ENCODE measurements around the gene ABHD4.

GRCh38 chr14:22660654-22661053 lies 62.6 kb downstream of the ABHD4 start:
- TF ChIP-seq, protein P1, sequence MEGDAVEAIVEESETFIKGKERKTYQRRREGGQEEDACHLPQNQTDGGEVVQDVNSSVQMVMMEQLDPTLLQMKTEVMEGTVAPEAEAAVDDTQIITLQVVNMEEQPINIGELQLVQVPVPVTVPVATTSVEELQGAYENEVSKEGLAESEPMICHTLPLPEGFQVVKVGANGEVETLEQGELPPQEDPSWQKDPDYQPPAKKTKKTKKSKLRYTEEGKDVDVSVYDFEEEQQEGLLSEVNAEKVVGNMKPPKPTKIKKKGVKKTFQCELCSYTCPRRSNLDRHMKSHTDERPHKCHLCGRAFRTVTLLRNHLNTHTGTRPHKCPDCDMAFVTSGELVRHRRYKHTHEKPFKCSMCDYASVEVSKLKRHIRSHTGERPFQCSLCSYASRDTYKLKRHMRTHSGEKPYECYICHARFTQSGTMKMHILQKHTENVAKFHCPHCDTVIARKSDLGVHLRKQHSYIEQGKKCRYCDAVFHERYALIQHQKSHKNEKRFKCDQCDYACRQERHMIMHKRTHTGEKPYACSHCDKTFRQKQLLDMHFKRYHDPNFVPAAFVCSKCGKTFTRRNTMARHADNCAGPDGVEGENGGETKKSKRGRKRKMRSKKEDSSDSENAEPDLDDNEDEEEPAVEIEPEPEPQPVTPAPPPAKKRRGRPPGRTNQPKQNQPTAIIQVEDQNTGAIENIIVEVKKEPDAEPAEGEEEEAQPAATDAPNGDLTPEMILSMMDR (conservative IDR thresholded peaks at IDR 0.05; ENCODE audit: low read depth, low read length): no peak
- TF ChIP-seq EZH2 (IDR thresholded peaks at IDR 0.05; ENCODE audit: low read length, unreplicated experiment) (no peak), EZH2phosphoT487 (IDR thresholded peaks at IDR 0.05; ENCODE audit: borderline replicate concordance, low read length) (no peak)
